Hepatocyte (in vitro differentiated cells): ENCODE data around the gene COX19. TPM values are rescaled to one million over a fixed set of nuclear protein-coding genes. Genes with fewer than 3 reads are reported as not detected.

Source experiments
- DNase-seq: peaks from one replicate; pipeline ENCODE4 v3.0.0-alpha.2; 2016; ENCODE audit warnings: low spot score
- H2AFZ ChIP-seq: fragments of 200-600 bp; sonication (generic); 2 replicates; pipeline ENCODE4 v1.6.0; 2016; ENCODE audit warnings: antibody characterized with exemption, mild to moderate bottlenecking
- H3K27ac ChIP-seq: fragments of 200-600 bp; sonication (generic); 2 replicates; pipeline ENCODE4 v1.5.1; 2016; ENCODE audit warnings: mild to moderate bottlenecking
- H3K27me3 ChIP-seq: fragments of 200-600 bp; sonication (generic); 2 replicates; pipeline ENCODE4 v1.6.1; 2016
- H3K36me3 ChIP-seq: fragments of 200-600 bp; sonication (generic); replicated peaks from 2 replicates; pipeline ENCODE4 v1.5.1; 2016; ENCODE audit warnings: low read depth; ENCODE audit not compliant: insufficient read depth
- H3K4me1 ChIP-seq: fragments of 200-600 bp; sonication (generic); 2 replicates; pipeline ENCODE4 v1.5.1; 2016; ENCODE audit warnings: mild to moderate bottlenecking, moderate library complexity; ENCODE audit not compliant: insufficient read depth
- H3K4me2 ChIP-seq: fragments of 200-600 bp; sonication (generic); 2 replicates; pipeline ENCODE4 v1.6.0; 2016
- H3K4me3 ChIP-seq: fragments of 200-600 bp; sonication (generic); 2 replicates; pipeline ENCODE4 v1.5.1; 2016; ENCODE audit warnings: mild to moderate bottlenecking
- H3K79me2 ChIP-seq: fragments of 200-600 bp; sonication (generic); 2 replicates; pipeline ENCODE4 v1.6.0; 2017; ENCODE audit warnings: mild to moderate bottlenecking
- H3K9me2 ChIP-seq: fragments of 200-600 bp; sonication (generic); replicated peaks from 2 replicates; pipeline ENCODE4 v1.6.0; 2017; ENCODE audit warnings: mild to moderate bottlenecking; ENCODE audit not compliant: insufficient read depth
- H3K9me3 ChIP-seq: fragments of 200-600 bp; sonication (generic); 2 replicates; pipeline ENCODE4 v1.5.1; 2016; ENCODE audit warnings: low read depth, mild to moderate bottlenecking
- H4K20me1 ChIP-seq: fragments of 200-600 bp; sonication (generic); 2 replicates; pipeline ENCODE4 v1.6.0; 2016; ENCODE audit warnings: mild to moderate bottlenecking; ENCODE audit not compliant: insufficient read depth, poor library complexity, severe bottlenecking
- CTCF ChIP-seq: fragments of 200-600 bp; sonication (generic); IDR thresholded peaks from 2 replicates; pipeline ENCODE4 v1.5.1; 2016; ENCODE audit warnings: antibody characterized with exemption, mild to moderate bottlenecking; ENCODE audit not compliant: poor library complexity
- EZH2 ChIP-seq: fragments of 200-600 bp; sonication (generic); IDR thresholded peaks from 2 replicates; pipeline ENCODE4 v1.6.1; 2016; ENCODE audit warnings: antibody characterized with exemption, mild to moderate bottlenecking, borderline replicate concordance
- EZH2phosphoT487 ChIP-seq: fragments of 200-600 bp; sonication (generic); IDR thresholded peaks from one replicate; pipeline ENCODE4 v1.6.1; 2018; ENCODE audit warnings: antibody characterized with exemption, mild to moderate bottlenecking, low read depth, moderate library complexity; ENCODE audit not compliant: unreplicated experiment, severe bottlenecking
- WGBS: methylation state at CpG from one replicate; pipeline ENCODE4 v1.1.6; 2016; ENCODE audit warnings: low lambda C conversion rate; ENCODE audit errors: missing lambda C conversion rate; 5-methylcytosine and 5-hydroxymethylcytosine counted together
- polyA plus RNA-seq: library from polyadenylated mRNA; unstranded; fragments of >200 nt; fragmentation: Nextera tagmentation; extraction: Ambion mirVana; gene quantifications from 2 replicates; pipeline ENCODE4 v1.2.1, GENCODE V29; 2016
- total RNA-seq: library from RNA; depleted of rRNA; stranded (reverse); fragments of >200 nt; gene quantifications from 2 replicates; pipeline ENCODE4 v1.2.3, GENCODE V29; 2014

COX19 gene
- total and polyA plus RNA-seq, 2 experiments from 2014 or later = 11.6 to 18.9 TPM

GRCh38 chr7:969403-969802 is 5.9 kb downstream of the COX19 start:
- H2AFZ ChIP-seq = no peak overlapping the region
- TF ChIP-seq EZH2 (no peak), EZH2phosphoT487 (no peak), CTCF (no peak)
- H3K79me2 ChIP-seq = peaks cover 55% of the 10 kb centered on the region
- H3K4me2 ChIP-seq = no peak overlapping the region
- no peaks in the 10 kb centered on the region for H3K9me2 ChIP-seq
- H3K27me3 ChIP-seq = no peaks in the 10 kb centered on the region
- no peak for DNase-seq
- peaks cover 20% of the 10 kb centered on the region for H4K20me1 ChIP-seq
- 97% methylated on average over 11 of the region's 11 CpGs for WGBS
- H3K4me1 ChIP-seq = peaks cover 21% of the 10 kb centered on the region
- H3K9me3 ChIP-seq = no peaks in the 10 kb centered on the region
- H3K36me3 ChIP-seq = no peaks in the 10 kb centered on the region
- no peak overlapping the region for H3K27ac ChIP-seq
- H3K4me3 ChIP-seq = no peak overlapping the region

DNA sequence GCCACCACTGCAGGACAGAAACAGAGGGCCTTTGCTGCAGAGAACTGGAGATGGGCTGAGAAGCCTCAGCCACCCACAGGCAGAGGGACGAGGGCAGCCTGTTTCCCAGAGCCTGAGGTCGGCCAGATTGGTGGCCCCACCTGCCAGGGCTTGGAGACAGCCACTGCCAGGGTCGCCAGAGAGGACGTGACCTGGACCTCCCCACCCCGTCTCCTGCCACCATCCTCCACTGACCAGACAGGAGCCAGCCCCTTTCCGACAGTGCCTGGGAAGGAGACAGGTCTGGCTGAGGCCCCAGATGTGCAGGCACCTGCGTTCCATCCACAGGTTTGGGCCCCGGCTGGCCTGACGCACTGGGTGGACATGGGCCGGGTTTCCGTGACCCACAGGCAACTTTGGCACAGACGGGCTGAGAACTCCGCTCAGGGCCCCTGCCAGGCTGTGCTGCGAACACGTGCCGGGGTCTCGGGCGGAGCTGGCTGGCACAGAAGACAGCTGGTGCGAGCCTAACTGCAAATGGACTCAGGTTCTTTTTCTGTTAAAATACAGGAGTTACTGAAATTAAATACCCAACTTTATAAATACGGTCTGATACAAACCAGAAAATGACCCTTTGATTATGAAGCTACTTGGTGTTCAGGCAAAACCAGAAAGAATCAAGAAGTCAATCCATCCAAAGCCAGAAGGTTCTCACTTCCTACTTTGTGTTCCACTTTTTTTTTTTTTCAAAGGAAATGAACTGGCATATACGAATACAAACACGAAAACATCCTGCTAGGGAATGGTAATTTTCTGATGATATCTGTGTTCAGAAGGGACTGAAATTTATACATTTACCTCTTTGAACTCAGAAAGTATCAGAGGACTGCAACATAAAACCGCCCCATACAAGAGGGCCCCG is 6.9 kb downstream of the COX19 start:
- TF ChIP-seq EZH2phosphoT487 (no peak), CTCF (no peak), EZH2 (no peak)
- no peak for DNase-seq
- no peak overlapping the region for H3K27ac ChIP-seq
- H3K9me2 ChIP-seq = no peaks in the 10 kb centered on the region
- WGBS = 96% methylated on average over 24 of the region's 24 CpGs
- no peaks in the 10 kb centered on the region for H3K27me3 ChIP-seq
- peaks cover 46% of the 10 kb centered on the region for H3K79me2 ChIP-seq
- peaks cover 19% of the 10 kb centered on the region for H3K4me1 ChIP-seq
- H4K20me1 ChIP-seq = peaks cover 13% of the 10 kb centered on the region
- no peak overlapping the region for H2AFZ ChIP-seq
- no peaks in the 10 kb centered on the region for H3K36me3 ChIP-seq
- H3K4me3 ChIP-seq = no peak overlapping the region
- no peaks in the 10 kb centered on the region for H3K9me3 ChIP-seq
- no peak overlapping the region for H3K4me2 ChIP-seq

- peaks cover 13% of the 10 kb centered on the region for H4K20me1 ChIP-seq
- no peak for DNase-seq
- TF ChIP-seq EZH2 = no peak
- TF ChIP-seq EZH2phosphoT487 = no peak
- TF ChIP-seq CTCF = no peak
- no peaks in the 10 kb centered on the region for H3K27me3 ChIP-seq
- no peaks in the 10 kb centered on the region for H3K9me2 ChIP-seq
- no peak overlapping the region for H3K4me3 ChIP-seq
- no peaks in the 10 kb centered on the region for H3K9me3 ChIP-seq
- H3K36me3 ChIP-seq = no peaks in the 10 kb centered on the region
- H2AFZ ChIP-seq = no peak overlapping the region
- H3K4me1 ChIP-seq = peaks cover 13% of the 10 kb centered on the region
- H3K27ac ChIP-seq = no peak overlapping the region
- 95% methylated on average over 39 of the region's 39 CpGs for WGBS
- H3K4me2 ChIP-seq = no peak overlapping the region
- peaks cover 40% of the 10 kb centered on the region for H3K79me2 ChIP-seq
Observed at GRCh38 chr7:967361-968082, 7.8 kb downstream of the COX19 start.
